NCI-H1436 treated with DMSO at 0.1 percent for 48 hours (cell line): Measurements from ENCODE around the gene PINLYP.
"Not testable (repeated sequence)": the region's sequence is repeated elsewhere in the genome, so short reads cannot be mapped to it uniquely, and the experiment has no call there.

ENCODE experiments used
- DNase-seq: peaks from one replicate; lab custom pipeline; 2025; lab: John Stamatoyannopoulos, UW

The PINLYP gene

GRCh38 chr19:43575156-43575950 is at the start of gene PINLYP, which contains the start of gene XRCC1:
TSS of gene PINLYP (plus strand) at chr19:43575801. CDS start at chr19:43577192, 1,391 bp downstream.
TSS of gene XRCC1 (minus strand) at chr19:43575527. CDS start at chr19:43575458, 69 bp downstream.
- DNase-seq: peak; percentile 94

- DNase-seq: no peak
These were observed 49.5 kb upstream of the PINLYP start for GRCh38 chr19:43525836-43526771.

- DNase-seq: no peak
These were observed 48.4 kb upstream of the PINLYP start, which contains the start of gene ETHE1 for GRCh38 chr19:43526884-43527859. TSS of gene ETHE1 (minus strand) at chr19:43527201. CDS start at chr19:43527177, 24 bp downstream.

- peak; percentile 20 for DNase-seq
These were observed 47.6 kb upstream of the PINLYP start for GRCh38 chr19:43527860-43528622.

- DNase-seq: no peak
These were observed 43.0 kb upstream of the PINLYP start for GRCh38 chr19:43532571-43532961.

GRCh38 chr19:43532962-43533545 is 42.5 kb upstream of the PINLYP start, which contains the start of gene ZNF575:
TSS of gene ZNF575 (plus strand) at chr19:43533188. CDS start at chr19:43534423, 1,235 bp downstream.
- peak; percentile 66 for DNase-seq

GRCh38 chr19:43533546-43534304 is 41.9 kb upstream of the PINLYP start:
- DNase-seq: peak; percentile 98

- no peak for DNase-seq
These were observed 41.2 kb upstream of the PINLYP start for GRCh38 chr19:43534305-43534815.

GRCh38 chr19:43534816-43535761 is 40.5 kb upstream of the PINLYP start:
- DNase-seq: no peak

- no peak for DNase-seq
These were observed 36.7 kb upstream of the PINLYP start for GRCh38 chr19:43538922-43539321.

GRCh38 chr19:43540381-43540780 is 35.2 kb upstream of the PINLYP start:
- DNase-seq: no peak

- DNase-seq: no peak
These were observed 33.5 kb upstream of the PINLYP start for GRCh38 chr19:43541920-43542650.

GRCh38 chr19:43544077-43544476 is 31.5 kb upstream of the PINLYP start:
- DNase-seq: no peak

- no peak for DNase-seq
These were observed 30.3 kb upstream of the PINLYP start for GRCh38 chr19:43545276-43545675.

- DNase-seq: no peak
These were observed 29.6 kb upstream of the PINLYP start for GRCh38 chr19:43545981-43546380.

GRCh38 chr19:43546581-43546980 is 29.0 kb upstream of the PINLYP start:
- no peak for DNase-seq

- DNase-seq: not testable (repeated sequence)
These were observed 27.7 kb upstream of the PINLYP start for GRCh38 chr19:43547926-43548325.
